CD4-positive, alpha-beta T cell treated with Interleukin-4 for 4 hours (primary cell): Measurements from ENCODE around the gene SLC36A4.
"Not testable (repeated sequence)": the region's sequence is repeated elsewhere in the genome, so short reads cannot be mapped to it uniquely, and the experiment has no call there.

Experiments used
- DNase-seq: peaks from one replicate; pipeline ENCODE4 v3.0.0-alpha.2; 2020

Gene SLC36A4

DNA sequence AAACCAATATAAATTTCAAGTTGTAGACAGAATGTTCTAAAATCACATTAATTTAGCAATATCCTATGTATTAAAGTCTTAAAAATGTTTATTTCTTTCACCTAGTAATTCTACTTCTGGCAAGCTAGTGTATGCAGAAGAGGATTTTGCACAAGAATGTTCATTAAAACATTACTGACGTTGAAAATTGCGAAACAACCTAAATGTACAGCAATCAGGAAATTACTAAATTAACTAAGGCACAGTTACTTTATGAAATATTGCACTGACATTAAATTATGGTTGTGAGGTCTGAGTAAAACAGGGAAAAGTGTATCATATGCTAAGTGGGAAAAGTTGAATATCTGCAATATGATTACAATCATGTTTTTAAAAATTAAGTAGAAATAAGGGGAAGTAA lies 4.1 kb downstream of the SLC36A4 start:
- DNase-seq, result no peak

DNA sequence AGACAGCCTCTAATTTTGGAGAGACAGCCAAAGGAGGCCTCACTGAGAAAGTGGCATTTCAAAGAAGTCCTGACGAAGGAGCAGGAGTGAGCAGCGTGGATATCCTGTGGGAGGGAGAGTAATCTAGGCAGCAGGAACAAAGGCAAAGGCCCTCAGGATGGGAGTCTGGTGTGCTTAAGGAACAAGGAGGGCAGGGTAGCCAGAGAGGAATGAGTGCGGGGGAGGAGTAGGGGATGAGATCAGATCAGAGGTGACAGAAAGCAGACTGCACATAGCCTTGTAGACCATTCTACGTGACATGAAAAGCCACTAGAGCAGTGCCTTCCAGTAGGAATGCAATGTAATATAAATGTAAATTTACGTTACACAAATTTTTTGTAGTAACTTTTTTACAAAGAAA lies 5.6 kb downstream of the SLC36A4 start:
- DNase-seq, result no peak

DNA sequence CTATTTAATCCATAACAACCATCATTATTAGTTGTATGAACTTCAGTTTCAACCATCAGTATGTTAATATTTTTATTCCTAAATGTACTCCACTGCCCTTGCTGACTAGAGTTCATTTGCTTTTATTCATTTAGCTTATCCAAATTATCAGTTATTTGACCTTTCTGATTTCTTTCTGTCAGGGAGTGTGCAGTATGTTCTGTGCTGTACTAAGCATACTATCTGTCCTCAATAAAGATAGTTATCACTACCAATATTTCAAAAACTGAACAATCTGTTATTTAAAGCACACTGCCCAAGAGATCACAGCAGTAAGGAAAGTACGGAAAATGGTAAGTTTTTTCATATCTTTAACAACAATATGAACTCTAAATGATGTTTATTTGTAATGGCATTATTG lies 8.3 kb downstream of the SLC36A4 start:
- DNase-seq, result no peak

DNA sequence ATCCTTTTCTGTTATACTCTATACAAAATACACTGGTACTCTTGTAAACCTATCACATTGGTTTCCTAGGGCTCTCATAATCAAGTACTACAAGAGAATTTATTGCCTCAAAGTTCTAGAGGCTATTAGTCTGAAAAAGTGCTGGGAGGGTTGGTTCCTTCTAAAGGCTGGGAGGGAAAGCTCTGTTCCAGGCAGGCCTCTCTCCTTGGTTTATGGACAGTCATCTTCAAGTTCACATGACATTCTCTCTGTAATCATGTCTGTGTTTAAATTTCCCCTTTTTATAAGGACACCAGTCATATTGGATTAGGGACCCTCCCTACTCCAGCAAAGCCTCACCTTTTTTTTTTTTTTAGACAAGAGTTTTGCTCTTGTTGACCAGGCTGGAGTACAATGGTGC lies 9.1 kb downstream of the SLC36A4 start:
- DNase-seq, result no peak

DNA sequence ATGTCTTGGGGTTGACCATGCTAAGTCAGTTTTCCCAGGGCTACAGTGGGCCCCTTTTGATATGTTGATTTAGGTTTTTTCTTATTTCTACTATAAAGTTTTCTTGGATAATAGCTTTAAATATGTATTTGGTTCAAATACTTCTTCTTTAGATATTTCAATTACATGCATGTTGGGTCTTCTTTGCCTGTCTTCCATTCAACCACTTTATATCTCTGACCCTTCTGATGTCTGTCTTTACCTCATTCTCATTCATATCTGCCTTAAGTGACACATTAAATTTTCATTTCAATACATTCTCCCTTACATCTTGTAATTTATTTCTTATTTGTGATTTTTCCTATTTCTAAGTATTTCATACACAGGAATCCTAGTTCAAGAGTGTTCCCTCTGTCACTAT lies 10.5 kb downstream of the SLC36A4 start:
- DNase-seq, result no peak

DNA sequence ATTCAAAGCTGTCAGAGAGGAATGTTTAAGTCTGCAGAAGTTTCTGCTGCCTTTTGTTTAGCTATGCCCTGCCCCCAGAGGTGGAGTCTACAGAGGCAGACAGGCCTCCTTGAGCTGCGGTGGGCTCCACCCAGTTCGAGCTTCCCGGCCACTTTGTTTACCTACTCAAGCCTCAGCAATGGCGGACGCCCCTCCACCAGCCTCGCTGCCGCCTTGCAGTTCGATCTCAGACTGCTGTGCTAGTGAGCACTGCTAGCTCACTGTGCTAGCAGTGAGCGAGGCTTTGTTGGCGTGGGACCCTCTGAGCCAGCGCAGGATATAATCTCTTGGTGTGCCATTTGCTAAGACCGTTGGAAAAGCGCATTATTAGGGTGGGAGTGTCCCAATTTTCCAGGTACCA lies 19.9 kb downstream of the SLC36A4 start:
- not testable (repeated sequence) for DNase-seq

DNA sequence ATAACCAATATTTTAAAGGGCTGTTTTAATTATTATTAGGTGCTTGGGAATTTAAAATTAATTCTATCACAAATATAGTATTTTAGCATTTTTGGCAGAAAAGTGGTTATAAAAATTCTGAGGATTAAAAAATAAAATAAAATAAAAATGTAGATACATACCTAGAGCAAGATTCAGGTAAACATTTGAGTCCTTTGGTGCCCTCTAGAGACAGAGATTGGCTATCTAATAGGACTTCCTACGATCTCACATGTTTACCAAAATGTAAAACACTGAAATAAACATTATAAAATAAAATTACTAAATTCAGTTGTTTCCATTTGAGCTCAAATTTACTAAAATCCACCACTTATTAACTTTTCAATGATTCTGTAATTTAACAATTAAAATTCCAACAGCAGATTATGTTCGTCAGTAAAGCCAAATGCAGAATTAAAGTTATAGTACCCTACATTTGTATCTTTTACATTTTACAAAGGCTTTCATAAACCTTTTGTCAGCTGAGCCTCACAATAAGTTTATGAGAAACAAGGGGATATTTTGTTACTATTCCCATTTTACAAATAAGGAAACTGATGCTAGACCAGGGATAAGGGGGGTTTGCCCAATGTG lies 27.7 kb downstream of the SLC36A4 start:
- DNase-seq, result no peak

DNA sequence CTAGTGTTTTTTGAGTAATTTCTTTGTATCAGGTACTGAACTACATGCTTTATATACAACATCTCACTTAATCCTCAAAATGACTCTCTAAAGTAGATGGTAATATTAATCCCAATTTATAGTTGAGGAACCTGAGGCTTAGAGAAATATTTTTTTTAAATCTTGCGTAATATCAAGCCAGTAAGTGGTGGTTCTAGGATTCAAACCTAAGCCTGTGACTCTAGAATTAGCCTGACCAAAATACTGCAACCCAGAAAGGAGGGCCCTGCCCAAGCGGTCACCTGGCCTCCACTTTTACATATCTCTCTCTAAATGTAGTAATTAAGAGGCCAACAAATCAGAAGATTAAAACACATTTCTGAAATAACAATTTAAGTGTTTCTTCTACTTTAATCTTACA lies 28.6 kb downstream of the SLC36A4 start:
- DNase-seq, result no peak

DNA sequence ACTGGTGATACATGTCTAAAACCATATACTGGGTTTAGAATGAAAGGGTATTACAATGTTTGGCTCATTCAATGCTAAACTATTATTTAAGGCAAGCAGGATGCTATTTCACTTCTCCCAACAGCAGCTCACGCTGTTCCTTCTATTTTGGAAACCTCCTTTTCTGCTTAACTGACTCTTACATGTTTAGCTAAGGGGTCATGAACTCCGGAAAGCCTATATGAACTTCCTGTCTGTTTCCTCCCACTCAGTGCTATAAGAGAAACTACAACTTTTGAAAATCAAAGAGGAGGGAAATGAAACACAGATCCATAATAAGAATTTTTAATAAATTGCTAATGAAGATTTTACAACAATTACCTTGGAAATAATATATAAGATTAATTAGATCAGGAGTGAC lies 30.9 kb downstream of the SLC36A4 start:
- no peak for DNase-seq

DNA sequence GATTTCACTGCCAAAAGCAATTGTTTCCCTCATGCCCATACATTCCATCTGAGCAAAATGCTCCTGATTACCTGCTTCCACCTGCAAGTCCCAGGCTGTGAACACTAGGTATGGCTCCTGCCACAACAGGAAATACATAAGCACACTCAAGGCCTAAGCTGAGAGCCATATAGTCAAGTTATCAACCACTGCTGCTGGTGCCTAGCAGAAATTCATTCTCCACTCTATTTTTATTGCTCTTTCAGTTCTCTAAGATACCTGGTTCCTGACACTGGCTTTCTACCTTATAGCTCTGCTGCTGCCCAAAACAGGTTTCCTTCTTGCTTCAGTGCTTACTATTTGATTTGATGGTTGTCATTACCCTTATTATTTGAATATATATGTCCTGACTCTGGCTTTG lies 31.6 kb downstream of the SLC36A4 start:
- DNase-seq, result no peak

DNA sequence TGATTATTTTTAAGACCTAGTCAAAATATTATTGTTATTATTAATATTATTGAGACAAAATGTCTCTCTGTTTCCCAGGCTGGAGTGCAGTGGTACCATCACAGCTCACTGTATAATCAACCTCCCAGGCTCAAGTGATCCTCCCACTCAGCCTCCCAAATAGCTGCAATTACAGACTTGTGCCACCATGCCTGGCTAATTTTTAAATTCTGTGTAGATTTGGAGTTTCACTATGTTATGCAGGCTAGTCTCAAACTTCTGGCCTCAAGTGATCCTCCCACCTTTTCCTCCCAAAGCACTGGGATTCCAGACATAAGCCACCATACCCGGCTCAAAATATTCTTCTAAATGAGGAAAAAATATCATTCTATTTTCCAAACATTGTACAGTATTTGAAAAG lies 37.0 kb downstream of the SLC36A4 start:
- DNase-seq, result no peak

DNA sequence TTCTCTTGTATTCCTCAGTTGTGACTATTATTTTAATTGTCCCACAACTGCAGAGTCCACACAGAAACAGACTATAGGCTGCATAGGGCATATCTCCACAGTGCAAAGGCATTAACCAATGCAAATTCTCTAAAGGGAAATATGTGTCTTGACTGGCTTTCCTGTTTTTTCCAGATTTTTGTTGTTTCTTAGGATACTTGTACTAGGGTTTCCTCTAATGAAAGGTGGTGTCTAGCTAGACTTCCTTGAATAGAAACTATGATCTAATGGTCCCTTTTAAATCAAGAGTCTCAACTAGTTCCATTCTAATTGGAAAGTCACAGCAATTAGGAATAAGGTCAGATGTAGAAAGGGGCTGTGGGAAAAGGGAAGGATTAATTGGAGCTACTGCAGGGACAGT lies 37.6 kb downstream of the SLC36A4 start:
- no peak for DNase-seq

DNA sequence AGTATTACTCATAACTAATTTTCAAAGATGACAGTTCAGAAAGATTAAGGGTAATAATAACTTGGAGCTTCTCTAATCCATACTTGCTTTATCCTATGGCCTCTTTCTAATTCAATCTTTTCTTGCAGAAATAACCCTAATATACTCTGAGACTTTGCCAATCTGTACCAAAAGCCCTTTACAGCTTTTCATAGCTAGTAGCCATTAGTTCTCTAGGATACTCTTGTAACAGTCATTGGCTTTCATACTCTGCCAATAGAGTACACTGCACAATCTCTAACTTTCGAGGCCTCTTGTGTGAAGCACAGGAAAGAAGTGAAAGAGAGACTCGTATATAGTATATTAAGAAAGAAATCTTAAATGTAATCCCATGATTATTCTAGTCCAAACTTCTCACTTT lies 38.1 kb downstream of the SLC36A4 start:
- DNase-seq, result no peak

DNA sequence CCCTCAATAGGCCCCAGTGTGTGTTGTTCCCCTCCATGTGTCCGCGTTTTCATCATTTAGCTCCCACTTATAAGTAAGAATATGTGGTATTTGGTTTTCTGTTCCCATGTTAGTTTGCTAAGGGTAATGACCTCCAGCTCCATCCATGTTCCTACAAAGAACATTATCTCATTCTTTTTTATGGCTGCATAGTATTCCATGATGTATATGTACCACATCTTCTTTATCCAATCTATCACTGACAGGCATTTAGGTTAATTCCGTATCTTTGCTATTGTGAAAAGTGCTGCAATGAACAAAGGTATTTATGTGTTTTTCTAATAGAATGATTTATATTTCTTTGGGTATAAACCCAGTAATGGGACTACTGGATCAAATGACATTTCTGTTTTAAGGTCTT lies 42.1 kb downstream of the SLC36A4 start:
- DNase-seq, result no peak

DNA sequence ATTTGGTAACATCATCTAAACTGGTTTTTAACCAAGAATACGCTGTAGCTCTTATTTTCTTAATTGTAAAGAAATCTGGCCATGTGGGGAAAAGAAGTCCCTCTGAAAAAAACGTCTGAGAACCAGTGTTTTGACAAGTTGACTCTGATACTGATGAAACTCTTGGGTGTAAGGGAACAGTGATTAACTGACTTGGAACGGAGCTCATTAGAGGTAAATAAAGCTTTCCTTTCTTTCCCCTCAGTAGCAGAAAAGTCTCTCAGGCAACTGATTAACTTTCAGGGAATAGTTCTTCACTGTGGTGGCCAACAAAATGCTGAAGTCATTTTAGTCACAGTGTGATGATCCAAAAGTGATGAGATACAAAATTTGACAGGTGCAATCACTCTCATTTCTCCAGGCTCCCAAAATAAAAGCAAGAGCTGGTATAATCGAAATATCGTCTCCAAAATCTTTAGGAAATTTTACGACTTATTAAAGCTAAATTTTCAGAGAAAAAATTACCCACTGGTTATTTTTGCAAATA lies 52.3 kb downstream of the SLC36A4 start:
- DNase-seq, result no peak

DNA sequence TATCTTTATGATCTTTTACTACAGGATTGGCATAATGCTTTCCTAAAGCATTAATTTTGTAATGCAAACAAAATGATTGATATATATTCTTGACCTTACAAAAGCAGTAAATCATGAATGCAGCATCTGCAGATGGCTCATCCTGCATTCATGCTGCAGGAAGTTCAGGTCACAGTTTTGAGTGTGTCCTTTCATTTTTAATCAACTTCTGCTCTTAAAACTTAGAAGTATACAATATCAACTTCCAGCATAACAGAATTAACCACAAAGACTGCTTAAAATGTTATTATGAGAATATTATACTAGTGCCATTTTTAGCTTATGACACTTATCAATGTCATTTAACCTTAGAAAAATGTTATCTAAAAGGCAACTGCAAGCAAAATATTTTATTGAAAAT lies 54.0 kb downstream of the SLC36A4 start:
- no peak for DNase-seq

DNA sequence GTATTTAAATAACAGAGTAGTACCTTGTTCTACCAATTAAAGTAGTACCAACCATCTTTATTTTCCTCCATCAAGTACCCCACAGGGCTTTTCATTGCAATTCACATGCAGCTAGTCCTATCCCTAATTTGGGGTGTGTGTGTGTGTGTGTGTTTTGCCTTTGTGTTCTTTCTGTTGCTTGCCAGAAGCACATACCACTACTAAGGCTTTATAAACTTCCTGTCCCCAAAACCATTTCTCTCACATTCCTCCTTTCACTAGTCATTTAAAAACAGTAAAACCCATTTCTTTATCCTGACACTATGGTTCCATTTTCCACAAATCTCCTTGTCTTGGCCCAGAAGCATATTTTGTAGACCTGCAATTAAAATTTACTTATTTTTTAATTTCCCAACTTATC lies 54.6 kb downstream of the SLC36A4 start:
- DNase-seq, result no peak

DNA sequence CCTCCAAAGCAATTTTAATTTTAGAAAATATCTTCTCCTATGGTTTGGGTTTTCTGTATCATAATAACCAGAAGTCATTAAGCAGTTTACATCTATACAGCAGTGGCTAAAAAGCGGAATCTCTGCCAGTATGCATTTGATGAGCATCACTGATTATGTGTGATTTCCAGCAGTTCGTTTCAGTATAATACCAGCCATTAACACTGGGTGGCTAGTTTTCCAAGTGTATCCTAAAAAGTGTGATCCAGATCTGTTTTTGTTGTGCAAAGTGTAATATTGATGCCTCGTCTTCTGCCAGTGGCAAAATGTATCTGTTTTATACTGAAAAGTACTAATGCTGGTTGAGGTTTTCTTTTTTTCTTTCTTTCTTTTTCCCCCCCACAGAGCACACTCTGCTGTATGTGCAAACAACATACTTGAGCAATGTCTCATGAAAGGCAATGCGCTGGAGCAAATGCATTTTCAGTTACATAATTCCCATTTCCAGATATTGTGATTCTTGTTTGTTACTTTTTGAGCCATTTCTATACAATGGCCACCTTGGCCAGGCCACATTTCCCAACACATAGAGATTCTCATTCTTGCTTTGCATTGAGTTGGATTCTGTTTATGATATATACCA lies 64.2 kb downstream of the SLC36A4 start:
- no peak for DNase-seq

DNA sequence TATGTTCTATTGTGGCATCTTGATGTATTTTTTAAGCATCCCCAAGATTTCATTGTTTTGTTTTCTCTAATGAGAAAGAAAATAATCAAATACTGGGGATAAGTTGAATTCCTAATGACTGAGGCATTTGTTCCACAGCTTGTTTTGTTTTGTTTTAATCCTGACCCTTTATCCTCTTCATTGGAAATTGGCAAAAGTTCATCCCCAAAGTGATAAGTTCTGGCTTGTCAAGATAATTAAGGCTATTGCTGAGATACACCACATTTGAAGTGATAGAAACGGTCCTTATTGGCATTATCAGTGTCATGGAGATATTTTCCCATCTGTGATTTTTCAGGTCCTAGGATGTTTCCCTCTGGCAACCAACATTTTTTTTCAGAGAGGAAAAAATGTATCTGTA lies 65.0 kb downstream of the SLC36A4 start:
- no peak for DNase-seq

DNA sequence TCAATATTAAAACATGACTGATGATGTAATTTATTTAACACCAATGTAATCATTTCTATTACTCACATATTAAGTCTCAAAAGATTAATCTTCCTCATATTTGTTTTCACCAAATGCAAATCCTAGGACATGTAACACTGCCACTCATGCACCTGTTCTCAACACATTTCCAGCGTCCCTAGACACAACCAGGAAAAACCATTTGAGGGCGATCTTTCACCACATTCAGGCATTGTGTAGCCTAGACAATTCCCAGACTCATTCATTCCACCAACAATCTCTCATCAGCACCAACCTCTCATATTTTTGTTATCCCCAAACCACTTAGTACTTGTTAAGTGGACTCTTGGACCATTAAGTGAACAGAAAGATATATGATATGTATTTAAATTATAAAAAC lies 66.1 kb downstream of the SLC36A4 start:
- DNase-seq, result no peak

DNA sequence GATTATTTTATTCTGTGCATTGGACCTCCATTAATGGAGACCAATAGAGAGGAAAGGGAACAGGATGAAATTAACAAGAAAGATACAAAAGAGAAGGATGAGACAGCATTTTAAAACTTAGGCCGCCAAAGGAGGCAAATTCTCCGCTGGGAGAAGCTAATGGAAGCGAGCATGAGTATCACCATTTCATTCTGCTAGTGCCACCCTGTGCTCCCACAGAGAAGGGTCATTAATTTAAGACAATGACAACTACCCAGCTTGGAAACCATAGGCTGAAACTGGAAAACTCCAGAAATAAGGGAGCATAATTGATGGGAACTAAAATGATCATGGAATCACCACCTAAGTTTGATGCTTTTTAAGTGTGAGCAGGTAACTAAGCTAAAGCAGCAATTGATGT lies 69.2 kb downstream of the SLC36A4 start:
- no peak for DNase-seq

DNA sequence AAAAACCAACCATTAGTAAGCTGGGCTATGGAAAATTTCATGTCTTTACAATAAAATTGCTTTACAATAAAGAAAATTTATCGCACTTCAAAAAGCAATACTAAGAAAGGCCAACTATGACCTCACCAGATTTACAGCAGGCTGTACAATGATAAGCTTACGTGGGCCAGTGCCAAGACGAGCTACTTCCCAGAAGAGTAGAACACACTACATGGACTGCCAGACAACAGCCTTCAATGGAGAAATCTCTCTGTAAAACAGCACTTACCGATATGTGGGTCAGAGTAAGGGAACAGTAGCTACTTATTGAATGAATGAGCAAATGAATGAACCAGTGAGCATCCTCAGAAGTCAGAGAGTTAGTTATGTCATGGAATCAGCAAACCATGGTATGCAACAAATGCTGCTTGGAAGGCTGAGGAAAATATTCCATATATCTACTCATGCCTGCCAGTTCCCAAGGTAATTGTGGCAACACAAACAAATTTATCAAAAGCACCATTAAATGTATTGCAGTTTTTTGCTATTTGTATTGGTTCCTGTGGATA lies 74.4 kb downstream of the SLC36A4 start:
- no peak for DNase-seq

DNA sequence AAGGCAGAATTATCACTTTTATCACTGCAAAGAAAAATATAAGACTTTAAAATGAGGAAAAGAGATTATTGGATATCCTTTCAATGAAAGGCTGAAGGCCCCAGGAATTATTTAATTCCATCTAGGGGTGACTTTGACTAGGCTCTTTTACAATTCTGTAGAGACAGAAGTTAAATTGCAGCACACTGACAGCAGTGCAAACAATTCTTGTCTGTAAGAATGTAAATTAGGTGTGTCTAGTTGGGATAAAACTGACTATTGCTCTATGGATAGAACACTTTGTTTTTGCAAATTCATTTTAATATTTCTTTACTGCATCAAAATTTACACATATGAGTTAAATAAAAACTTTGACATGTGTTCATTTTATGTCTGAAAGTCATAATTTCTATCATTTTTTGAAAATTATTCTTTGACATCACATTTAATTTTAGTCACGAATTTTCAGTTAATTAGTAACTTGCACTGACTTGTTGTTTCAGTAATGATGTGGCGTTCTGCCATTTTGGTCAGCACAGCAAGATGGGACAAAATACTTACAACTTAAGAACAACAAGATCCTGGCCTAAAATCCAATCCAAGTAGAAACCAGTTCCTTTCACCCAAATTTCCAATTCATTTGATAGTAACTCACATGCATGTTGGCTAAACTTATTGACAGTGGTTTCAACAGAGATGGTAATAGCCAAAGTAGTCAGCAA lies 75.1 kb downstream of the SLC36A4 start:
- DNase-seq, result no peak

DNA sequence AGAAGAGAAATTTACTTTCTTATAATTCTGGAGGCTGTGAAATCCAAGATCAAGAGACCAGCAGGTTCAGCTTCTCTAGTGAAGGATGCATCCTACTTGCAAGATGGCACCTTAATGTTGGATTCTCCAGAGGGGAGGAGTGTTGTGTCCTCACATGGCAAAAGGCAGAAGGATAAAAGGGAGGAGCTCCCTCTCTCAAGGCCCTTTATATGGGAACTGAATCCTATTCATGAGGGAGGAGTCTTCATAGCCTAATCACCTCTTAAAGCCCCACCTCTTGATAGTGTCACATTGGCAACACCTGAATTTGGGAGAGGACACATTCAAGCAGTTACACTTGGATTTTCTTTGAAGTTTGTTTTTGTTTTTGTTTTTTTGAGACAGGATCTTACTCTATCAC lies 79.5 kb downstream of the SLC36A4 start:
- DNase-seq, result no peak
